Esophagus muscularis mucosa (tissue), 4 donors: ENCODE data around the gene PSMB8. TPM values are rescaled to one million over a fixed set of nuclear protein-coding genes. Genes with fewer than 3 reads are reported as not detected.

Source experiments
- DNase-seq: peaks from one replicate; pipeline ENCODE4 v3.0.0-alpha.2; 2017; ENCODE audit errors: extremely low spot score
- H3K27ac ChIP-seq, 4 donors: fragments of 200-600 bp; sonication (generic); replicated peaks in 1 of 4; 1 replicate in 3 of 4; 2 replicates in 1 of 4; pipeline ENCODE4 v1.5.1; 2016 to 2019; ENCODE audit warnings: mild to moderate bottlenecking in 1 of 4
- H3K27me3 ChIP-seq, 4 donors: fragments of 200-600 bp; sonication (generic); one replicate each; pipeline versions ENCODE4 v1.5.1 to v1.6.0; 2016 to 2019
- H3K36me3 ChIP-seq, 4 donors: fragments of 200-600 bp; sonication (generic); one replicate each; pipeline ENCODE4 v1.5.1; 2016 to 2019
- H3K4me1 ChIP-seq, 4 donors: fragments of 200-600 bp; sonication (generic); one replicate each; pipeline ENCODE4 v1.5.1; 2016 to 2019
- H3K4me3 ChIP-seq, 4 donors: fragments of 200-600 bp; sonication (generic); 1 replicate in 2 of 4; 2 replicates in 2 of 4; pipeline ENCODE4 v1.5.1; 2016 to 2019; ENCODE audit warnings: mild to moderate bottlenecking in 4 of 4, moderate library complexity in 1 of 4
- H3K9me3 ChIP-seq, 4 donors: fragments of 200-600 bp; sonication (generic); 1 replicate in 3 of 4; 2 replicates in 1 of 4; pipeline ENCODE4 v1.5.1; 2016 to 2019
- EP300 ChIP-seq: sonication (generic); formaldehyde crosslinking; IDR thresholded peaks from one replicate; pipeline ENCODE4 v1.6.1; 2017; ENCODE audit warnings: antibody characterized with exemption
- POLR2A ChIP-seq: fragments of 450-650 bp; IDR thresholded peaks from one replicate; pipeline ENCODE4 v1.6.1; 2017; ENCODE audit warnings: antibody characterized with exemption, moderate library complexity, mild to moderate bottlenecking, low read depth
- POLR2AphosphoS5 ChIP-seq, 2 donors: sonication (generic); formaldehyde crosslinking; IDR thresholded peaks; one replicate each; pipeline ENCODE4 v1.6.1; 2017; ENCODE audit warnings: antibody characterized with exemption in 2 of 2
- WGBS: methylation state at CpG from one replicate; pipeline ENCODE4 v1.1.5; 2018; 5-methylcytosine and 5-hydroxymethylcytosine counted together
- intact Hi-C: fragments of 100-400 bp; cut with DNase I; formaldehyde crosslinking; loops from one replicate; pipeline ENCODE4 v1.15.1; 2023
- total RNA-seq, 4 donors: library from RNA; depleted of rRNA; stranded (reverse); fragments of >200 nt; gene quantifications; one replicate each; pipeline versions ENCODE4 v1.1.0 to v1.2.1, GENCODE V29; 2016
- TF ChIP-seq, protein P1 (sequence below), 3 experiments: fragments of 200-600 bp in 2 of 3; fragments of 450-650 bp in 1 of 3; sonication (generic) in 2 of 3; IDR thresholded peaks; one replicate each; pipeline ENCODE4 v1.5.1; 2017 to 2019; ENCODE audit warnings: antibody characterized with exemption in 3 of 3, mild to moderate bottlenecking in 2 of 3, moderate library complexity in 1 of 3

PSMB8 gene
- total RNA-seq, 4 donors from 2014 or later: 25.7 to 38.4 (median 32.4) TPM

DNA sequence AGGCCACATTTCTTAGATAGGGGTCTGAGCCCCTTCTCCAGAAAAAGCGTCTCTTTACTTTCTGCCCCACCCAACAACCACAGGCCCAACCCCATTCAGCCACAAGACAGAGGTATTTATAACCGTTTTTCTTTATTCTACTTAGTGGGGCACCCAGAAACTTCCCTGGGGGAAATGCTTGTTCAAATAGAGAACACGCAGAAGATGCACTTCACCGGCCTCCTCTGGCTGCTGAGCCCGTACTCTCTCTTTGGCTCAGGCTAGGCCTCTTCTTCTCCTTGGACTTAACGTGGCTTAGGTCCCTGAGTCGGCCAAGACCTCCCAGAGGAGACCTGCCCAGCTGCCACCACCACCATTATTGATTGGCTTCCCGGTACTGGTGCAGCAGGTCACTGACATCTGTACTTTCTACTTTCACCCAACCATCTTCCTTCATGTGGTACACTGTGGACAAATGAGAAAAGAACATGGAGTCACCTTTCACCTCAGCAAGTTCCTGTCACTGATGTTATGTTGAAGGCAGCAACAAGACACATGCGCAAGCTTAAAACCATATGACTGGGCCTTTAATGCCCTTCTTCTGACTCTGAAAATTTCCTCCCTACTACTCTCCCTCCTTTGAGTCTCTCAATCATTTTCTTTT lies 3.1 kb downstream of the PSMB8 start:
- Histone ChIP-seq H3K4me3 (no peak overlapping the region), H3K9me3 (no peaks in the 10 kb centered on the region), H3K27me3 (no peaks in the 10 kb centered on the region), H3K27ac (peak overlapping the region in 2 of 4 donors; percentile 5 to 86), H3K4me1 (peaks cover 30 to 59% (median 41%) of the 10 kb centered on the region in 4 donors), H3K36me3 (peaks cover 0 to 39% (median 25%) of the 10 kb centered on the region in 4 donors)
- intact Hi-C loops: no loop called here
- 87% methylated on average over 9 of the region's 9 CpGs for WGBS
- TF ChIP-seq POLR2A: no peak
- no peak for TF ChIP-seq EP300
- TF ChIP-seq, protein P1, sequence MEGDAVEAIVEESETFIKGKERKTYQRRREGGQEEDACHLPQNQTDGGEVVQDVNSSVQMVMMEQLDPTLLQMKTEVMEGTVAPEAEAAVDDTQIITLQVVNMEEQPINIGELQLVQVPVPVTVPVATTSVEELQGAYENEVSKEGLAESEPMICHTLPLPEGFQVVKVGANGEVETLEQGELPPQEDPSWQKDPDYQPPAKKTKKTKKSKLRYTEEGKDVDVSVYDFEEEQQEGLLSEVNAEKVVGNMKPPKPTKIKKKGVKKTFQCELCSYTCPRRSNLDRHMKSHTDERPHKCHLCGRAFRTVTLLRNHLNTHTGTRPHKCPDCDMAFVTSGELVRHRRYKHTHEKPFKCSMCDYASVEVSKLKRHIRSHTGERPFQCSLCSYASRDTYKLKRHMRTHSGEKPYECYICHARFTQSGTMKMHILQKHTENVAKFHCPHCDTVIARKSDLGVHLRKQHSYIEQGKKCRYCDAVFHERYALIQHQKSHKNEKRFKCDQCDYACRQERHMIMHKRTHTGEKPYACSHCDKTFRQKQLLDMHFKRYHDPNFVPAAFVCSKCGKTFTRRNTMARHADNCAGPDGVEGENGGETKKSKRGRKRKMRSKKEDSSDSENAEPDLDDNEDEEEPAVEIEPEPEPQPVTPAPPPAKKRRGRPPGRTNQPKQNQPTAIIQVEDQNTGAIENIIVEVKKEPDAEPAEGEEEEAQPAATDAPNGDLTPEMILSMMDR (IDR thresholded peaks at IDR 0.05): no peak
- no peak for TF ChIP-seq POLR2AphosphoS5 (IDR thresholded peaks at IDR 0.05)
- peak; percentile 70 for DNase-seq

DNA sequence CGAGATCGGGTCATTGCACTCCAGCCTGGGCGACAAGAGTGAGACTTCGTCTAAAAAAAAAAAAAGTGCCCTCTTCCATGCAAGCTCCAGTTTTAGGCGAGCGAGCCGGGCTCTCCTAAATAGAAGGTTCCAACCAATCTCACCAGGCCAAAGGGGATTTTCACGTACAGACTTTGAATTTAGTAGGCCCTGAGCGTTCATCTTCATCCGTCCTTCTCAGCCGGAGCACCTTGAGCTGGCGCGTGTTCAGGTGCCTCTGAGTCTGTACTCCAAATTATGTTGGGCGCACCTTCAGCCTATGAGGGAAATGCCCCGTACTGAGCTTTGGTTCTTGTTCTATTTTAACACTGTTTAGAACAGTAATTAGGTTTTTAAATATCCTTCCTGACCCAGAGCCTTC lies 4.5 kb downstream of the PSMB8 start:
- H3K9me3 ChIP-seq: no peaks in the 10 kb centered on the region
- H3K4me3 ChIP-seq: no peak overlapping the region
- no peaks in the 10 kb centered on the region for H3K27me3 ChIP-seq
- intact Hi-C loops: loop anchor here (5.0 kb wide), 1 partner anchor 138 kb away; no protein-coding TSS in a partner anchor
- H3K36me3 ChIP-seq: peaks cover 9 to 47% (median 30%) of the 10 kb centered on the region in 4 donors
- no peak for TF ChIP-seq EP300
- no peak for TF ChIP-seq POLR2AphosphoS5 (IDR thresholded peaks at IDR 0.05)
- TF ChIP-seq, protein P1 (IDR thresholded peaks at IDR 0.05): no peak
- no peak for TF ChIP-seq POLR2A
- H3K27ac ChIP-seq: peak overlapping the region; percentile 86 to 96 (median 92)
- peaks cover 23 to 47% (median 29%) of the 10 kb centered on the region in 4 donors for H3K4me1 ChIP-seq
- WGBS: 78% methylated on average over 15 of the region's 15 CpGs
- DNase-seq: peak; percentile 81

DNA sequence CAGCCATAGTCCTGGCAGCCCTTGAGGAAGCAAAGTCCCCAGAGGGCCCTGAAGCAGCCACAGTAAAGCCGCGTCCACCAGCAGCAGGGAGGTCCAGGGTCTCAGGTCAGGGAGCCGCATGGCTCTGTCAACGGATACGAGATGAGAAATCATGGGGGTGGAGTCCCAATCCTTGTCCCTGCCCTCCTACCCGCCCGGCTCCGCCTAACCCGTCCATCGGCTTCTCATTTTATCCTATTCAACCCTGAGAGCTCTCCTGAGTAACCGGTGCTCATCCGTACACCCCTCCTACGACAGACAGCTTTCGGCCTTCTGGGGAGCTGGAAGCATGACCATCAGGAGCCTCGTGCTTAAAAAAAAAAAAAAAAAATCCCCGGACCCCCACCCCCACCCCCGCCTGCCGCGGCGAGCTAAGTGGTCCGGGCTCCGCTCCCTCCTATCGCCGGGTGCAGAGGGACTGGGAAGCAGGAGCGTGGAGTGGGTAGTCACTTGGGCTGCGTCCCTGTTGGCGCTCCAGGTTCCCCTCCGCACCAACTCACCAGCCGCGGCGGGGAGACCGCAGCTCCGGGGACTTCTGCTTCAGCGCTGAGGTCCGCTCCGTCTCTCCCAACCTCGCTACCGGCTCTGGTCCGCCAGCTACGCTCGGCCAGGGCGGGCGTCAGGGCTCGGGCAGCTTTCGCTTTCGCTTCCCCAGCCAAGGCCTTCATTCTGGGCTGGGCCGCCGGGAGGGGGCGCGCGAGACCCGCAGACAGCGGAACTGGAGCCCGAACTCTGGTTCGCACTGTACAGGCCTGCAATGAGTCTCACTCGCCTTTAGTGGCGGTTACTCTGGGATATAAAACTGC lies 5.5 kb downstream of the PSMB8 start, which contains the start of gene TAP2:
Gene TAP2 (minus strand): TSS at position 626 of the 845 bp plus-strand sequence. CDS start 506 bp downstream, at position 120.
- Histone ChIP-seq H3K27me3 (no peaks in the 10 kb centered on the region), H3K36me3 (peaks cover 9 to 57% (median 31%) of the 10 kb centered on the region in 4 donors), H3K4me3 (peak within 1 kb of the TSS; percentile 63 to 94 (median 82)), H3K9me3 (no peaks in the 10 kb centered on the region), H3K4me1 (peaks cover 20 to 46% (median 26%) of the 10 kb centered on the region in 4 donors), H3K27ac (peak within 1 kb of the TSS; percentile 86 to 96 (median 92))
- 0% methylated on average over 14 of the region's 57 CpGs for WGBS
- DNase-seq: peak; percentile 98
- intact Hi-C loops: loop anchor here (1.0 to 5.0 kb wide), 2 partner anchors 29 to 139 kb away; no protein-coding TSS in a partner anchor
- TF ChIP-seq EP300 (no peak), POLR2AphosphoS5 (IDR thresholded peaks at IDR 0.05) (peak; percentile 82 to 90)
- TF ChIP-seq, protein P1 (IDR thresholded peaks at IDR 0.05): peak; percentile 94 to 99 (median 98)

DNA sequence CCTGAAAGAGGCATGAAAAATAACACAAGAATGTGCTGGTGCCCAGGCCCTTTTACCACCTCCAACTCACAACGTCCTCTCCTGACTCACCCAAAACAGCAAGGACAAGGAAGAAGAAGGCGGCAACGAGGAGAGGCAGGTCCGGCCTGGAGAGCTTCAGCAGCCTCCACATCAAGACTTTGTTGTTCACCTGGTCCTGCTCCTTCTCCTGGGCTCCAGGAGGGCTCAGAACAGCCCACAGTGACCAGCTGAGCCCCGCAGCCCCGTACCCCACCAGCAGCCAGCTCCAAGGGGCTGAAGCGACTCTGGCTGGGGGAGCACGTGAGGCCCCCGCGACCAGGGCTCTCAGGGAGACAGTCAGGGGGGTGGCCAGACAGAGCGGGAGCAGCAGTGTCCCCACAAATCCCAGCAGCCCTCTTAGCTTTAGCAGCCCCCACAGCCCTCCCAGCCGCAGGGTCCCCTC lies 6.2 kb downstream of the PSMB8 start:
- H3K27me3 ChIP-seq: no peaks in the 10 kb centered on the region
- DNase-seq: peak; percentile 79
- intact Hi-C loops: loop anchor here (1.0 to 5.0 kb wide), 2 partner anchors 30 to 140 kb away; no protein-coding TSS in a partner anchor
- peaks cover 13 to 39% (median 19%) of the 10 kb centered on the region in 4 donors for H3K4me1 ChIP-seq
- H3K27ac ChIP-seq: peak overlapping the region; percentile 86 to 96 (median 92)
- peaks cover 9 to 60% (median 31%) of the 10 kb centered on the region in 4 donors for H3K36me3 ChIP-seq
- no peaks in the 10 kb centered on the region for H3K9me3 ChIP-seq
- no peak for TF ChIP-seq POLR2AphosphoS5 (IDR thresholded peaks at IDR 0.05)
- H3K4me3 ChIP-seq: peak overlapping the region; percentile 63 to 94 (median 82)
- WGBS: 34% methylated on average over 9 of the region's 12 CpGs

DNA sequence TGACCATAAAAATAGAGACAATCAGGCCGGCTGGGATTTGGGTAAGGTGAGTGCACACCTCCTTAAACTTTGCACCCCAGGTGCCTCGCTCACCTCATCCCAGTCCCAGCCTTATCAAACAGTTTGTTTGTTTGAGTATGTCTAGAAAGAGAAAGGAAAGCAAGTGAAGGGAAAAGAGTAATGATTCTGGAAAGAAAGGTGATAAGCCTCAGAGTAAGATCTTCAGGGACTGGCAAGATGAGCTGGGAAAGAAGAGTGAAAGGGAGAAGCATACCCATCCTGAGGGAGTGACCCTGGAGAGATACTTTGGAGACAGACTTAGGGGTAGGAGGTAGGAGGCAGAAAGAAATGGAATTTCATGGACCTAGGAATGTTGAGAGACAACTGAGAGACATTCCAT lies 7.0 kb downstream of the PSMB8 start:
- intact Hi-C loops: loop anchor here (5.0 kb wide), 1 partner anchor 140 kb away; no protein-coding TSS in a partner anchor
- Histone ChIP-seq H3K27me3 (no peaks in the 10 kb centered on the region), H3K9me3 (no peaks in the 10 kb centered on the region), H3K27ac (no peak overlapping the region), H3K36me3 (peaks cover 9 to 60% (median 37%) of the 10 kb centered on the region in 4 donors), H3K4me3 (no peak overlapping the region), H3K4me1 (peaks cover 7 to 31% (median 13%) of the 10 kb centered on the region in 4 donors)
- WGBS: 94% methylated on average over 2 of the region's 2 CpGs
- no peak for TF ChIP-seq POLR2A
- TF ChIP-seq POLR2AphosphoS5 (IDR thresholded peaks at IDR 0.05): no peak
- TF ChIP-seq EP300: no peak
- TF ChIP-seq, protein P1 (IDR thresholded peaks at IDR 0.05): no peak
- DNase-seq: peak; percentile 8
